Measurements from ENCODE around the gene VAT1.

- TF ChIP-seq CTCF (IDR thresholded peaks at IDR 0.05), result no peak
- no peak for TF ChIP-seq POLR2A (IDR thresholded peaks at IDR 0.05)
These were observed 10.3 kb downstream of the VAT1 start for GRCh38 chr17:43011728-43012472.
